Activated B cell treated with CpG ODN at 0.5 μM for 24 hours (primary cell): Measurements from ENCODE around the gene PLEKHA1. TPM values are rescaled to one million over a fixed set of nuclear protein-coding genes. Genes with fewer than 3 reads are reported as not detected.

Experiments used
- ATAC-seq: fragments of 200-7000 bp; cut with Tn5 transposase; one replicate; pipeline ENCODE4 v1.10.0; 2021; ENCODE audit warnings: low read depth, mild to moderate bottlenecking, moderate library complexity
- CTCF ChIA-PET: fragments of 350-600 bp; sonication (Branson Sonifier 250); formaldehyde crosslinking; loops from one replicate; lab custom pipeline; 2021; ENCODE audit warnings: antibody characterized with exemption; lab: Charles Lee
- POLR2A ChIA-PET: fragments of 350-600 bp; sonication (Branson Sonifier 250); formaldehyde crosslinking; loops from one replicate; lab custom pipeline; 2021; ENCODE audit warnings: antibody characterized with exemption; lab: Charles Lee
- DNase-seq: peaks from one replicate; pipeline ENCODE4 v3.0.0; 2022
- H3K27ac Mint-ChIP-seq: one replicate; pipeline ENCODE4 v1.8.0; 2020; ENCODE audit warnings: mixed read lengths
- H3K27me3 Mint-ChIP-seq: one replicate; pipeline ENCODE4 v1.8.0; 2021; ENCODE audit warnings: mixed read lengths
- H3K36me3 Mint-ChIP-seq: one replicate; pipeline ENCODE4 v1.8.0; 2021; ENCODE audit warnings: low read depth, mixed read lengths
- H3K4me1 Mint-ChIP-seq: one replicate; pipeline ENCODE4 v1.8.0; 2021; ENCODE audit warnings: mixed read lengths
- H3K4me3 Mint-ChIP-seq: one replicate; pipeline ENCODE4 v1.8.0; 2020; ENCODE audit warnings: mild to moderate bottlenecking, mixed read lengths
- H3K9me3 Mint-ChIP-seq: one replicate; pipeline ENCODE4 v1.8.0; 2020; ENCODE audit warnings: mixed read lengths
- intact Hi-C: fragments of 100-400 bp; cut with micrococcal nuclease; formaldehyde crosslinking; loops from one replicate; pipeline ENCODE4 v1.15.1; 2024
- total RNA-seq: library from RNA; stranded (reverse); gene quantifications from 2 replicates; pipeline ENCODE4 v1.2.3, GENCODE V29; 2022
- TF ChIP-seq, protein P1 (sequence below): fragments of 200-600 bp; IDR thresholded peaks from one replicate; pipeline ENCODE4 v1.8.0; 2022; ENCODE audit warnings: antibody characterized with exemption, mild to moderate bottlenecking

The PLEKHA1 gene
- total RNA-seq, 1 donor from 2014 or later: 12.8 TPM

DNA sequence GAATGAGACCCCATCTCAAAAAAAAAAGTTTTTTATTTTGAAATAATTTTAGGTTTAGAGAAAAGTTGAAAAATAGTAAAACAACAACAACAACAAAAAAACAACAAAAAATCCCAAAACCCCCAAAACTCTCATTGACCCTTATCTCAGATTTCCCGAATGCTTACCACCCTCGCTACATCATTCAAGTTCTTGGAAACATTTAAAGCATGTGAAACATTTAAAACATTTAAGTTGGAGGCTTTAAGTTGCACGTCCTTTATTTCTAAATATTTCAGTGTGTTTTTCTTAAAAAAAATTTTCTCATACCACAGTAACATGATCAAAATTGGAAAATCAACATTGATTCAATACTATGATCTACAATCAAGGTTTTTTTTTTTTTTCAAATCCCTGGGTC is 79.6 kb downstream of the PLEKHA1 start:
- ATAC-seq (no peak), DNase-seq (no peak)
- Mint-ChIP-seq H3K4me3 (no peak overlapping the region), H3K9me3 (no peaks in the 10 kb centered on the region), H3K36me3 (no peaks in the 10 kb centered on the region), H3K4me1 (no peaks in the 10 kb centered on the region), H3K27me3 (peaks cover 42% of the 10 kb centered on the region), H3K27ac (no peak overlapping the region)
- TF ChIP-seq, protein P1, sequence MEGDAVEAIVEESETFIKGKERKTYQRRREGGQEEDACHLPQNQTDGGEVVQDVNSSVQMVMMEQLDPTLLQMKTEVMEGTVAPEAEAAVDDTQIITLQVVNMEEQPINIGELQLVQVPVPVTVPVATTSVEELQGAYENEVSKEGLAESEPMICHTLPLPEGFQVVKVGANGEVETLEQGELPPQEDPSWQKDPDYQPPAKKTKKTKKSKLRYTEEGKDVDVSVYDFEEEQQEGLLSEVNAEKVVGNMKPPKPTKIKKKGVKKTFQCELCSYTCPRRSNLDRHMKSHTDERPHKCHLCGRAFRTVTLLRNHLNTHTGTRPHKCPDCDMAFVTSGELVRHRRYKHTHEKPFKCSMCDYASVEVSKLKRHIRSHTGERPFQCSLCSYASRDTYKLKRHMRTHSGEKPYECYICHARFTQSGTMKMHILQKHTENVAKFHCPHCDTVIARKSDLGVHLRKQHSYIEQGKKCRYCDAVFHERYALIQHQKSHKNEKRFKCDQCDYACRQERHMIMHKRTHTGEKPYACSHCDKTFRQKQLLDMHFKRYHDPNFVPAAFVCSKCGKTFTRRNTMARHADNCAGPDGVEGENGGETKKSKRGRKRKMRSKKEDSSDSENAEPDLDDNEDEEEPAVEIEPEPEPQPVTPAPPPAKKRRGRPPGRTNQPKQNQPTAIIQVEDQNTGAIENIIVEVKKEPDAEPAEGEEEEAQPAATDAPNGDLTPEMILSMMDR: no peak
- ChIA-PET POLR2A (no interaction called here), CTCF (no interaction called here)
- intact Hi-C loops: no loop called here

DNA sequence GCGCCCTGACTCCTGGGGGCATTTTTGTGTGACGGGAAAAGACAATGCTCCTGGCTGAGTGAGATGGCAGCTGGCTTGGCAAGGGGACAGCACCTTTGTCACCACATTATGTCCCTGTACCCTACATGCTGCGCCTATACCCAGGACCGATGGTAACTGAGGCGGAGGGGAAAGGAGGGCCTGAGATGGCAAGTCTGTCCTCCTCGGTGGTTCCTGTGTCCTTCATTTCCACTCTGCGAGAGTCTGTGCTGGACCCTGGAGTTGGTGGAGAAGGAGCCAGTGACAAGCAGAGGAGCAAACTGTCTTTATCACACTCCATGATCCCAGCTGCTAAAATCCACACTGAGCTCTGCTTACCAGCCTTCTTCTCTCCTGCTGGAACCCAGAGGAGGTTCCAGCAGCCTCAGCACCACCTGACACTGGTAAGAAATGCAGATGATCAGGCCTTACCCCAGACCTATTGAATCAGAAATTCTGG is 80.1 kb downstream of the PLEKHA1 start, which contains the start of gene ARMS2:
TSS of gene ARMS2 (plus strand) at position 51 of the 478 bp plus-strand sequence. CDS start at position 126, 75 bp downstream.
- ATAC-seq: no peak
- DNase-seq: no peak
- Mint-ChIP-seq H3K36me3 (no peaks in the 10 kb centered on the region), H3K27ac (no peak within 1 kb of the TSS), H3K27me3 (peaks cover 43% of the 10 kb centered on the region), H3K9me3 (no peaks in the 10 kb centered on the region), H3K4me3 (no peak within 1 kb of the TSS), H3K4me1 (no peaks in the 10 kb centered on the region)
- ChIA-PET POLR2A (no interaction called here), CTCF (no interaction called here)
- TF ChIP-seq, protein P1: no peak
- intact Hi-C loops: no loop called here

- TF ChIP-seq, protein P1: no peak
- ATAC-seq (no peak), DNase-seq (no peak)
- no peaks in the 10 kb centered on the region for H3K9me3 Mint-ChIP-seq
- peaks cover 2% of the 10 kb centered on the region for H3K4me1 Mint-ChIP-seq
- no peak overlapping the region for H3K27ac Mint-ChIP-seq
- POLR2A ChIA-PET: no interaction called here
- H3K36me3 Mint-ChIP-seq: no peaks in the 10 kb centered on the region
- intact Hi-C loops: no loop called here
- peaks cover 48% of the 10 kb centered on the region for H3K27me3 Mint-ChIP-seq
- H3K4me3 Mint-ChIP-seq: no peak overlapping the region
- CTCF ChIA-PET: interaction anchor here (0.8 kb wide), 1 partner anchor 157 kb away, joined by 3 read pairs; no protein-coding TSS in a partner anchor
Observed at GRCh38 chr10:122455376-122456079, 81.0 kb downstream of the PLEKHA1 start.

DNA sequence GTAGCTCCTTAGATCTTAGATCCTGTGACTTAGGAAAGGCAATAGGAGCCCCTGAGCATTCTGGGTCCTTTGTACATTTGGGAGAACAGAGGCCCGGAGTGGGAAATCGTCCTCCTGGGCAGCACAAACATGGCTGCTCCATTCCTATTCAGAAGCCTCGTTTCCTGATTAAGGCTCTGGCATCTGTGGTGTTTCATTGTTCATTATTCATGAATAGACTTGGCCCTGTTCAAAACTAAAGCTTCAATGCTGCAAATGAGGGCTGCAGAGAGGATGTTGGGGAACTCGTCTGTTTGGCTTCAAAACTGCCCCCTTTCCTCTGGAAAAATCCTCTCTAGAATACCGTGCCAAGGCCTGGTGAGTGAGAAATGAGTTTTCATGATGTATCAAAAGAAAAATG is 83.4 kb downstream of the PLEKHA1 start:
- DNase-seq (no peak), ATAC-seq (no peak)
- ChIA-PET CTCF (no interaction called here), POLR2A (no interaction called here)
- Mint-ChIP-seq H3K27me3 (peaks cover 50% of the 10 kb centered on the region), H3K27ac (no peak overlapping the region), H3K4me3 (no peak overlapping the region), H3K9me3 (no peaks in the 10 kb centered on the region), H3K4me1 (peaks cover 12% of the 10 kb centered on the region), H3K36me3 (no peaks in the 10 kb centered on the region)
- TF ChIP-seq, protein P1: no peak
- intact Hi-C loops: no loop called here

GRCh38 chr10:122458693-122459092 is 84.2 kb downstream of the PLEKHA1 start:
- ChIA-PET POLR2A (no interaction called here), CTCF (no interaction called here)
- intact Hi-C loops: no loop called here
- Mint-ChIP-seq H3K4me3 (no peak overlapping the region), H3K9me3 (no peaks in the 10 kb centered on the region), H3K27ac (no peak overlapping the region), H3K36me3 (no peaks in the 10 kb centered on the region), H3K27me3 (peaks cover 56% of the 10 kb centered on the region), H3K4me1 (peaks cover 14% of the 10 kb centered on the region)
- ATAC-seq (no peak), DNase-seq (no peak)
- TF ChIP-seq, protein P1: no peak
